Activated T-helper 9 cell treated with anti-CD3 and anti-CD28 coated beads, Interleukin-2, amount 50 U/mL, for 16 hours (primary cell): ENCODE measurements around the gene NUMA1.

ENCODE experiments used
- DNase-seq: peaks from one replicate; pipeline ENCODE4 v3.0.0-alpha.2; 2020; ENCODE audit warnings: low read depth

Gene NUMA1

DNA sequence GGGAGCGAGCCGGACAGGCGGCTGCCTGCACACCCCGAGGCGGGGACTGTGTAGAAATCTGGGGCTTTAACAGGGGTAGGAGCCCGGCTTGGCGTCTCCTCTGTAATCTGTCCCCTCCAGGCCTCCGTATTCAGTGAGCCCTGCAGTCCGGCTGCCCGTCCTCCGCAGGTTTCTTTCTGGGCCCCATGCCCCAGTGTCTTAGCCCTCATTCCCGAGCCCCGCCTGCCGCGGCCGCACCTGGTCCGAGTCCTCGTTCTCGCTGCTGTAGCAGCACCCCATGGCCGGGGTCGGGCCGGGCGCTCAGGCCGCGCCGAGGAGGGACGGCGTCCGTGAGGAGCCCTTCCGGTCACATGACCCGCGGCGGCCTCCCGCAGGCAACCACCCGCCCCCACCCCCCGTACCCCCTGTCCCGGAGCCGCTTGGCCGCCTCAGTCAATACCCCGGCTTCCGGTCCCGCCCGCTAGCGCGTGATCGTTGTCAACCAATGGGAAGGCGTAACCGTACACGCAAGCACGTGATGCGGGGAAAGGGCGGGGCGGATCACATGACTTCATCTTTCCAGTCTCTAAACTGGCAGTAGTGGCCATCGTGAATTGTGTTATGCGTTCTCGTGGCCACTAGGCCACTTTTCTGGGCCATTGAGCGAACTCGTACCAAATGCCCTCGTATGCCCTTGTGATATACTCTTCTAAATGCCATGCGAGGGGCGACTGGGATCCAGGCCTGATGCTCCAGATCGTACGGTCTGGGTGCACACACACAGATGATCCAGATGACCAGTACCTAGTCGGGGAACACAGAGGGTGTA, 22.8 kb upstream of the NUMA1 start, which contains the start of gene LAMTOR1:
TSS of gene LAMTOR1 (minus strand) at position 352 of the 808 bp plus-strand sequence. CDS start at position 279, 73 bp downstream.
- peak; percentile 98 for DNase-seq

- no peak for DNase-seq
Measured at GRCh38 chr11:72102631-72102945, 22.2 kb upstream of the NUMA1 start.

DNA sequence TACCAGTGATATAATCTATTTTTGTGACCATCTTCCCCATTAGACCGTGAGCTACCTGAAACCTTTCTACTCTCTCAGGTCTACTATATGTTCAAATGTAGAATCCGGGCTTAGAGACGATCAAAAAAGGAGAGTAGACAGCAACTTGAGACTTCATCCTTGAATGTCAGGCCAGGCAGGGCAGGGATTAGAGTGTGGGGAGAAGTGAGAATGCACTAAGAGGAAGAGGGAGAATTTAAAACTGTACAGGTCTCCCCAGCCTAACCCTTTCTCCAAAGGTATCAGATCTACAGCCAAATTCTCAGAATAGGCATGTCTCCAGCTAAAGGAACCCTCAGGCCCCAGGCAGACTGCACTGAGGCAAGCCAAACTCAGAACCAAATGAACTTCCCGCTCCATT, 21.8 kb upstream of the NUMA1 start:
- no peak for DNase-seq

GRCh38 chr11:72100462-72100861, 20.1 kb upstream of the NUMA1 start:
- DNase-seq, result no peak

DNA sequence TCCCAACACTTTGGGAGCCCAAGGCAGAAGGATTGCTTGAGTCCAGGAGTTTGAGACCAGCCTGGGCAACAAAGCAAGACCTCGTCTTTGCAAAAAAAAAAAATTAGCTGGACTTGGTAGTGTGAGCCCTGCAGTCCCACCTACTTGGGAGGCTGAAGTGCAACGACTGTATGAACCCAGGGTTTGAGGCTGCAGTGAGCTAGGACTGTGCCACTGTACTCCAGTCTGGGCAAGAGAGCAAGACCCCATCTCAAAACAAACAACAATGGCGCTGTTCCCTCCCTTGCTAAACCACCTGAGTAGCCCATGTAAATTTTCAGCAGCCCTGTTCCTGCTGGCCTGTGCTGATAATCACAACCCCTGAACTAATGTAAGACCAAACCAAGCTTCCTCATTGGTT, 19.7 kb upstream of the NUMA1 start:
- DNase-seq, result no peak

GRCh38 chr11:72098741-72099140, 18.4 kb upstream of the NUMA1 start:
- no peak for DNase-seq

GRCh38 chr11:72091292-72091691, 10.9 kb upstream of the NUMA1 start:
- DNase-seq, result peak; percentile 46

DNA sequence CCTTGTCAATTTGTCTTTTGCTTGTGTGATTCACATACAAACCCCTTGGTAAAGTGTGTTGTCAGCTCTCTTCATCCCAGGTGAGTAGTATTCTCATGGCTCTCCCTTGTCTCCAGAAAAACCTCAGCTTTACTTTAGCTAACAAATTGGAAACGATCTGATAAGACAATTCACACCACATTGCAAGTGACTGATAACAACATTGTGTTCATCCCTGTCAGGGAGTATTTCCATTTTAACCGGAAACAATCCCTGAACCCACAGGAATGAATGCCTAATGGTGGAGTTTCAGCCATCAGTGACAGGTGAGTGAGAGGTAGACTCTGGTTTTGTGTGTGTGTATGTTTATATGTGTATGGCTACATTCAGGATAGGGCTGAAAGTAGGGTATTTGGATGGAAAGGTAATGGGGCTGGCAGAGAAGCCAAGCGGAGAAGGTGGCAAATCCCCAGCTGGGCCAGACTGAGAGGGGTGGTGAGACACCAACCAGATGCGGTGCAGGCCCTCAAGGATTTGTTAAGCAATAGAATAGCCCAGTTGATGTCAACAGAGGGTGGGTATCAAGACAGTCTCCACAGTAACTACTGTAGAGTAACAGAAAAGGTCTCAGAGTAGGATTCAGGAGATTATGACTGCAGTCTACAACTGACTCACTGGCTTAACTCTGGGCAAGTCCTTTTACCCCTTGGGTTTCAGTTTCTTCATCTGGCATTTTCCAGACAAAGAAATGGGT, 7.9 kb upstream of the NUMA1 start:
- DNase-seq, result no peak

GRCh38 chr11:72085621-72086351, 5.4 kb upstream of the NUMA1 start:
- DNase-seq, result no peak

DNA sequence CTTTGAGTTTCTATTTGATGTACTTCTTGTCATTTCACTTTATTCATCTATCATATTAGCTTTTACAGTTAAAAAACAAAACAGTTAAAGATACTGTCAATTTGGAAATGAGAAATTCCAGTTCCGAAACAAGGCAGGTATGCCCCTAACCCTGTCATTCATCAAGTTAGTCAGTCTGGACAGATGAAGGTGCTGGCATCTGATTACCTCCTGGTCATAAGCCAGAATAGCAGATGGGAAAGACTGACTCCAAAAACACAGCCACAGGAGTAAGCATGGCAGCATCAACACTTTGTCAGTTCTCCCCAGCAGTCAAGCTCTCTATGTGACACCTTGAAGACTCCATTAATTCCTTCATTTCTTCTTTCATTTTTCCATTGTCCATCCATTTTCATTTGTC, 4.6 kb upstream of the NUMA1 start:
- DNase-seq, result no peak

DNA sequence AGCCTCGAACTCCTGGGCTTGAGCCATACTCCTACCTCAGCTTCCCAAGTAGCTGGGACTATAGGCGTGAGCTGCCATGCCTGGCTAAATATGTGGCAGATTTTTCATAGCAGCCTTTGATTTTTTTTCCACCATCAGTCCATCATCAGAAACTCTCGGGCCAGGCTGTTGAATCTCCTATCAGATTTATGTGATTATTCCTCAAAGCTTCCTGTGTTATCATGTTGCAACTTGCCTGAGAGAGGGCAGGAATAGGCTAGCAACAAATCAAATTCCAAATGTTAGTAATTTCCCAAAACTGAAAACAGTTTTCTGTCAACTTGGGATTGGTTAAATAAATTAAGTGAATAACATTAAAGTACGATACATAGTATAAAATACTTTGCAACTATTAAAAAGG, 3.7 kb upstream of the NUMA1 start:
- DNase-seq, result no peak

- DNase-seq, result no peak
Measured at GRCh38 chr11:72083414-72083813, 3.1 kb upstream of the NUMA1 start.

DNA sequence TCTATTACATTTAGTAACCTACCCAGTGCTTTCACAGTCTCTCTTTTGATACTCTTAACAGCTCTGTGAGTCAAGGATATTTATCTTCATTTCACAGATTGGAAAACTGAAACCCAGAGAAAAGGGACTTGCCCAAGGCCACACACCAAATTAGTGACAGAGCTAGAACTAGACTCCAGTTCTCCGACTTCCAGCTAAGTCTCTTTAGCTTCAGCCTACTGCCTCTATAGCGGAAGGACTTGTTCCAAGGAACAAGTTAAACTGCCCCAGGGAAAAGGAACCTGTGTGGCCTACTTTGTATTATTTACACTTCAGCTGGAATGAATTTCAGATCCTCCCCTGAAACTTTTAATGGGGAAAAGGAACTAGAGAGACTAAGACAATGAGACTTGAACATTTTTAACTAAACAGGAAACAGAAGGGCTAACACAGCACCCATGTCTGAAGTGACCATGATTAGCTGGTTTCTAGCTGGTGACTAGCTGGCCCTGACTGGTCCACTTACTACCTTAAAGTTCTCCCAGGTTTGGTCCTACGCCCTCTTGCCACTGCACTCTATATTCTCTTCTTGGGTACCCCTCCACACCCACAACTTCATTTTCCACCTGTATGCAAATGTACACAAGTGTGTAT, 1.6 kb upstream of the NUMA1 start:
- no peak for DNase-seq

DNA sequence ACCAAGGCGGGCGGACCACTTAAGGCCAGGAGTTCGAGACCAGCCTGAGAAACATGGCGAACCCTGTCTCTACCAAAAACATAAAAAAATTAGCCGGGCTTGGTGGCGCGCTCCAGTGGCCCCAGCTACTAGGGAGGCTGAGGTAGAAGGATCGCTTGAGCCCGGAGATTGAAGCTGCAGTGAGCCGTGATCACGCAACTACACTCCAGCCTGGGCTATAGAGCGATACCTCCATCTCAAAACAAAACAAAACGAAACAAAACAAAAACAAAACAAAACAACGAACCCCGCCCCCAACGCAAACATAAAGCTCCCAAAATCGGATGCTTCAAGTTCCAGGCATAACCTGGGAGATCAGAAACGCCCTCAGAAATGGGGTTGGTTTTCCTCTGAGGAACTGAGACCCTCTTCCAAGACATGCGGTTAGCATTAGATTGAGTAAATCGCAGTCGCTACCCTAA, 872 bp upstream of the NUMA1 start:
- DNase-seq, result no peak

DNA sequence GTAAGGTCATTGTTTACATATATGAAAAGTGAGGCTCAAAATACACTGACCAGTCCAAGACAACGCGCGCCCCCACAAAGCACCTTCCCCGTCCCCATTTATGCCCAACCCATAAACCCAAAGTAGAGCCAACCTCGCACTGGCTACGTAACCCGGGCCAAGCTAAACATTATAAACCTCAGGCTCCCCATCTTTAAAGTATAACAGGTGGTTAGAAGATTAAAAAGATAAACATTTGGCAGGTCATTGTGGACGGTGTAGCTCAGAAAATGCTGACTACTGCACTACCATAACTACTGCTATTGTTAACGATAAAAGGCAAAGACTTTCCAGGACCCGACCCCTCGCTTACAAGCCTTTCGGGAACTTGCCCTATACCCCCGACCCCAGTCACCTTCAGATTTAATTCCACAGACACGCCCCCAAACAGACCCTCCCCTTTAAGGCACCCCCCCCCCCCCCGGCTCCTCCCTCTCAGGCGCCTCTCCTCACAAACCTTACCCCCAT, 470 bp downstream of the NUMA1 start:
- DNase-seq, result no peak

DNA sequence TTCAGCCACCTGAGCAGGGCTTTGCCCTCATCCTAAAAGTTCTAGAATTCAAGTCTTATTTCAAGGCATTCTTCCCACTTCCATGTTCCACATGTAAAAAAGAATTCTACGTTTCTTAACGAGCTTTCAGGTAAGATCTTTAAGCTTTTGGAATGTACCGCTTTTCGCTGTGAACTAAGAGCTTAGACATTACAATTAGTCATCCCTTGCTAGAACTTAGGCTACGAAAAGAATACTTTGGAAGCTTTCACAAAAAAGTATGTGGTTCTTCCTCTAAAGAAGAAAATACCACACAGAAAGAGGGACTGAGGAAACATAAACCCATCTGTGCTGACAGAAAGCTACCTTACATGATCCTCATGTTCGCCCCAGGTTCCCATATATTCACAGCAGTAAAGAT, 1.9 kb downstream of the NUMA1 start:
- no peak for DNase-seq

DNA sequence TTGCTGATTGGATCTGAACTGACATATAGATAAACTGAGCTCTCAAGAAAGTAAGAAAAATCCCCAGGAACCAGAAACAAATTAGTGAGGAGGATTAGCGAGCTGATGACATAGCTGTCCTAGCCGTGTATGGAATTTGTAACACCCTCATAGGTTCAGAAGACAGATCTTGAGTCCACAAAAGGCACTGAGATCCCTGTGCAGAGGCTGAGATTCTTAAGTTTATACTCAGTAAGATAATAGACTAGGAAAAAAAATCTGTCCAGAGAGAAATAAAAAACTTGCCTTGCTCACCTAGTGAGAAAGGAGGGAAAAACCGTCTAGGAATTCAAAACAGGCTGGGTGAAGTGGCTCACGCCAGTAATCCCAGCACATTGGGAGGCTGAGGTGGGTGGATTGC, 4.6 kb downstream of the NUMA1 start:
- DNase-seq, result no peak

GRCh38 chr11:72075109-72075508, 5.2 kb downstream of the NUMA1 start:
- DNase-seq, result no peak

DNA sequence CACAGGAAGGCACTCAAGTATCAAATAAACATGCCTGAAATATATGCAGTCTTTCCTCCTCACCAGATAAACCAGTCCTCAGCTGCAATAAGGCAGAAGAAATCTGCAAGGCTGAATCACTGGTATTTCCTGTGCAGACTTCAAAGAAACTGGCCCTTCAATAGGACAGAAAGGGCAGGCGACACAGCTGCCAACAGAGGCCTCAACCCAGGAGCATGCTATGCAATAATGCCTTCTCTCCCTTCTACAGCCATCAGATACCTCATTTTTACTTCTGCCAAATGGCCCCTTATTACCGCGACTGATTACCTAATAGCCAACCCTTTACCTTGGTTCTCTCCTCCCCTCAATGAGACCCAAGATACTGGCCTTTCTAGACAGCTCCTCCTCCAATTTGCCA, 8.0 kb downstream of the NUMA1 start:
- DNase-seq, result no peak

DNA sequence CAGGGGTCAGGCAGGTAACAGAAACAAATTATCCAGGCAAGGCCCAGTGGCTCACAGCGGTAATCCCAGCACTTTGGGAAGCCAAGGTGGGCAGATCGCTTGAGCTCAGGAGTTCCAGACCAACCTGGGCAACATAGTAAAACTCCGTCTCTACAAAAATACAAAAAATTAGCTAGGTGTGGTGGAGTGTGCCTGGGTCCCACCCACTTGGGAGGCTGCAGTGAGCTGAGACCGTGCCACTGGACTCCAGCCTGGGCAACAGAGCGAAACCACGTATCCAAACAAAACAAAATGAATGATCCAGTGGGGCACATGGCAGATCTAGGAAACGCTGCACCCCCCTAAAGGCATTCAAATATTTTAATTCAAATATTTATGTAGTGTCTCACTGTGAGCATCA, 9.9 kb downstream of the NUMA1 start:
- DNase-seq, result no peak

GRCh38 chr11:72069787-72070251, 10.5 kb downstream of the NUMA1 start:
- DNase-seq, result no peak

DNA sequence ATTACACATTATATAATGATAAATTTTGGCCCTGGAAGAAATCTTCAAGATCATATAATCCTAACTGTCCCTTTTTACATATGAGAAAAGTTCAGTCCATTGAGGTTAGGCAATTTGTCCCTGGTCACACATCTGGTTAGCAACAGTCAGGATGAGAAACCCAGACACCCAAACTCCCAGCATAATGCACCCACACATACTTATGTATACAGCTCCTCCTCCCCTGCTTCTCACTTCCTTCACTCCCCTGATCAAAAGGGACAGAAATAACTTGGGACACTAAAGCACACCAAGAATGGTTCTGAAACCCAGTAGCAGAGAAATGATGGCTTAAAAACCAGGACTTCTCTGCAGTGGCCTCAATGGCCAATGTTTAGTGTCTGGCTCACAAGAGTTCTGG, 11.1 kb downstream of the NUMA1 start:
- no peak for DNase-seq
